Prostate gland (tissue), 2 donors: ENCODE results near the gene CNST.

Source experiments
- POLR2A ChIP-seq: fragments of 450-650 bp; IDR thresholded peaks from one replicate; pipeline ENCODE4 v1.6.1; 2016; ENCODE audit warnings: antibody characterized with exemption, mild to moderate bottlenecking
- TF ChIP-seq, protein P1 (sequence below), 4 experiments: fragments of 200-600 bp in 2 of 4; fragments of 450-650 bp in 2 of 4; sonication (generic) in 2 of 4; IDR thresholded peaks; 1 replicate in 3 of 4; 2 replicates in 1 of 4; pipeline ENCODE4 v1.5.1; 2016 to 2019; ENCODE audit warnings: antibody characterized with exemption in 4 of 4, mild to moderate bottlenecking in 2 of 4, moderate library complexity in 2 of 4

DNA sequence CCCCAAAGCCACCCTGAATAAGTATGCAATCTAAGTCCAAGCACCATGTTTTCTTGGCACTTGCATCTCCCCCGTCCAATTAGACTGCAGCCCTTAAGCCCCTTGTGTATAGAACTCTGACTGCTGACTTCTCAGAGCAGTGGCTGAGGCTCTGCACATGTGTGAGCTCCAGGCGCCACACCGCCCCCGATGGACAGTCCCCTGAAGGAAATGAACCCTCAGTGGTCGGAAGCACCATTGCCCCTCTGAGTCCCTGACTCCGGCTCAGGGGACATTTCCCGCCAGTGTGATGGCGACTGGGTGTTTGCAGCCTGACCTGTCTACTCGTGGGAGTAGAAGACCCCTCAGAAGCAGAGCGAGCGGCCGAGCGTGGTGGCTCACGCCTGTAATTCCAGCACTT is 120.7 kb downstream of the CNST start:
- TF ChIP-seq, protein P1, sequence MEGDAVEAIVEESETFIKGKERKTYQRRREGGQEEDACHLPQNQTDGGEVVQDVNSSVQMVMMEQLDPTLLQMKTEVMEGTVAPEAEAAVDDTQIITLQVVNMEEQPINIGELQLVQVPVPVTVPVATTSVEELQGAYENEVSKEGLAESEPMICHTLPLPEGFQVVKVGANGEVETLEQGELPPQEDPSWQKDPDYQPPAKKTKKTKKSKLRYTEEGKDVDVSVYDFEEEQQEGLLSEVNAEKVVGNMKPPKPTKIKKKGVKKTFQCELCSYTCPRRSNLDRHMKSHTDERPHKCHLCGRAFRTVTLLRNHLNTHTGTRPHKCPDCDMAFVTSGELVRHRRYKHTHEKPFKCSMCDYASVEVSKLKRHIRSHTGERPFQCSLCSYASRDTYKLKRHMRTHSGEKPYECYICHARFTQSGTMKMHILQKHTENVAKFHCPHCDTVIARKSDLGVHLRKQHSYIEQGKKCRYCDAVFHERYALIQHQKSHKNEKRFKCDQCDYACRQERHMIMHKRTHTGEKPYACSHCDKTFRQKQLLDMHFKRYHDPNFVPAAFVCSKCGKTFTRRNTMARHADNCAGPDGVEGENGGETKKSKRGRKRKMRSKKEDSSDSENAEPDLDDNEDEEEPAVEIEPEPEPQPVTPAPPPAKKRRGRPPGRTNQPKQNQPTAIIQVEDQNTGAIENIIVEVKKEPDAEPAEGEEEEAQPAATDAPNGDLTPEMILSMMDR (IDR thresholded peaks at IDR 0.05), result no peak
- no peak for TF ChIP-seq POLR2A
